OCI-LY7 (cell line): ENCODE measurements around the gene EIF3F. TPM values are rescaled to one million over a fixed set of nuclear protein-coding genes. Genes with fewer than 3 reads are reported as not detected.

Experiments used
- BruUV-seq: library from RNA; stranded (reverse); fragments of 400-500 nt; replicated peaks from 2 replicates; lab custom pipeline; 2021; lab: Mats Ljungman, UMichigan
- CTCF ChIA-PET: fragments of 300-600 bp; sonication (Branson Sonifier 250); formaldehyde crosslinking; loops from one replicate; lab custom pipeline; 2022; ENCODE audit warnings: antibody characterized with exemption; ENCODE audit not compliant: unreplicated experiment; lab: Charles Lee
- POLR2A ChIA-PET: fragments of 300-600 bp; sonication (Branson Sonifier 250); formaldehyde crosslinking; loops from one replicate; lab custom pipeline; 2022; ENCODE audit warnings: antibody characterized with exemption; lab: Charles Lee
- DNase-seq: peaks from one replicate; pipeline ENCODE4 v3.0.0-alpha.2; 2015; ENCODE audit warnings: low spot score
- H2AFZ ChIP-seq: fragments of 200-600 bp; sonication (generic), shearing (Covaris generic); 2 replicates; pipeline ENCODE4 v1.6.1; 2014; ENCODE audit warnings: mild to moderate bottlenecking, antibody characterized with exemption, low read length, moderate library complexity
- H3K27ac ChIP-seq: fragments of 200-600 bp; sonication (generic); 2 replicates; pipeline ENCODE4 v1.5.1; 2014; ENCODE audit warnings: mixed run types, low read depth, mild to moderate bottlenecking, moderate library complexity, low read length, inconsistent platforms; ENCODE audit not compliant: poor library complexity, severe bottlenecking
- H3K36me3 ChIP-seq: fragments of 200-600 bp; sonication (generic); 2 replicates; pipeline ENCODE4 v1.6.1; 2014; ENCODE audit warnings: mild to moderate bottlenecking, antibody characterized with exemption, low read length, moderate library complexity, mixed read lengths; ENCODE audit not compliant: insufficient read depth
- H3K4me1 ChIP-seq: fragments of 200-600 bp; sonication (generic); 2 replicates; pipeline ENCODE4 v1.5.1; 2014; ENCODE audit warnings: mild to moderate bottlenecking, low read length; ENCODE audit not compliant: insufficient read depth, poor library complexity, severe bottlenecking
- H3K4me2 ChIP-seq: fragments of 200-600 bp; sonication (generic); 2 replicates; pipeline ENCODE4 v1.6.1; 2014; ENCODE audit warnings: mild to moderate bottlenecking, low read length
- H3K4me3 ChIP-seq: fragments of 200-600 bp; sonication (generic); 2 replicates; pipeline ENCODE4 v1.5.1; 2014; ENCODE audit warnings: mild to moderate bottlenecking, low read depth, low read length; ENCODE audit not compliant: poor library complexity, severe bottlenecking
- H3K79me2 ChIP-seq: fragments of 200-600 bp; sonication (generic); 2 replicates; pipeline ENCODE4 v1.6.1; 2016; ENCODE audit warnings: low read depth, mild to moderate bottlenecking, low read length, moderate library complexity, mixed read lengths; ENCODE audit not compliant: insufficient read depth
- H3K9me2 ChIP-seq: fragments of 200-600 bp; sonication (generic); 2 replicates; pipeline ENCODE4 v1.6.1; 2016; ENCODE audit warnings: mild to moderate bottlenecking, low read length, mixed read lengths; ENCODE audit not compliant: insufficient read depth
- H3K9me3 ChIP-seq: fragments of 200-600 bp; sonication (generic); 2 replicates; pipeline ENCODE4 v1.6.1; 2014; ENCODE audit warnings: mild to moderate bottlenecking, mixed run types, low read length, mixed read lengths
- H4K20me1 ChIP-seq: fragments of 200-600 bp; sonication (generic); 2 replicates; pipeline ENCODE4 v1.6.1; 2014; ENCODE audit warnings: mild to moderate bottlenecking, antibody characterized with exemption, low read length, moderate library complexity, mixed read lengths; ENCODE audit not compliant: insufficient read depth
- EZH2phosphoT487 ChIP-seq: fragments of 200-600 bp; sonication (generic); IDR thresholded peaks from 2 replicates; pipeline ENCODE4 v1.6.1; 2018; ENCODE audit warnings: low read depth, borderline replicate concordance, mild to moderate bottlenecking, mixed run types, antibody characterized with exemption, low read length, moderate library complexity, mixed read lengths
- intact Hi-C: fragments of 100-400 bp; cut with micrococcal nuclease; formaldehyde crosslinking; loops from one replicate; pipeline ENCODE4 v1.10.0; 2022; ENCODE audit not compliant: unreplicated experiment
- total RNA-seq, 2 experiments: library from RNA; depleted of rRNA in 1 of 2; stranded (reverse); fragments of >200 nt in 1 of 2; shearing (Covaris generic) in 1 of 2; gene quantifications; 2 replicates each; pipeline ENCODE4 v1.2.3, GENCODE V29; 2014 to 2022
- TF ChIP-seq, protein P1 (sequence below): fragments of 200-600 bp; sonication (generic); conservative IDR thresholded peaks from 2 replicates; pipeline ENCODE4 v1.5.1; 2014; ENCODE audit warnings: mild to moderate bottlenecking, antibody characterized with exemption, low read length, moderate library complexity, mixed read lengths

EIF3F gene
- total RNA-seq, 2 experiments from 2014 or later = 367 to 376 TPM

DNA sequence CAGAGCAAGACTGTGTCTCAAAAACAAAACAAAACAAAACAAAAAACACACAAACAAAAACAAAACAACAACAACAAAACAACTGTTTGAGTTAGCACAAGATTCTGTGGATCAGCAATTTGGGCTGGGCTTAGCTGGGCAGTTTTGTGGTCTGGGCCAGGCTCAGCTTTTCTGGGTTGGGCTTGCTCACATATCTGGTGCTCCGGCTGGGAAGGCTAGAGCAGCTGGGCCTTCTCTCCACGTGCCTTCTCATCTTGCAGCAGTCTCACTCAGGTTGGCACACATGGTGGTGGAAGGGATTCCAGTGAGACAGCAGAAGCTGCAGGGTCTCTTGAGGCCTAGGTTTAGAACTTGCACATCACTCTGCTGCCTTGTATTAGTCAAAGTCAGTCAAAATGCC lies 35.7 kb downstream of the EIF3F start:
- H3K4me1 ChIP-seq = no peaks in the 10 kb centered on the region
- intact Hi-C loops = no loop called here
- no peak overlapping the region for H3K4me3 ChIP-seq
- H3K9me2 ChIP-seq = no peaks in the 10 kb centered on the region
- H3K36me3 ChIP-seq = no peaks in the 10 kb centered on the region
- H3K27ac ChIP-seq = no peak overlapping the region
- ChIA-PET CTCF (no interaction called here), POLR2A (no interaction called here)
- no peaks in the 10 kb centered on the region for H3K9me3 ChIP-seq
- DNase-seq = no peak
- no peak for TF ChIP-seq EZH2phosphoT487
- TF ChIP-seq, protein P1, sequence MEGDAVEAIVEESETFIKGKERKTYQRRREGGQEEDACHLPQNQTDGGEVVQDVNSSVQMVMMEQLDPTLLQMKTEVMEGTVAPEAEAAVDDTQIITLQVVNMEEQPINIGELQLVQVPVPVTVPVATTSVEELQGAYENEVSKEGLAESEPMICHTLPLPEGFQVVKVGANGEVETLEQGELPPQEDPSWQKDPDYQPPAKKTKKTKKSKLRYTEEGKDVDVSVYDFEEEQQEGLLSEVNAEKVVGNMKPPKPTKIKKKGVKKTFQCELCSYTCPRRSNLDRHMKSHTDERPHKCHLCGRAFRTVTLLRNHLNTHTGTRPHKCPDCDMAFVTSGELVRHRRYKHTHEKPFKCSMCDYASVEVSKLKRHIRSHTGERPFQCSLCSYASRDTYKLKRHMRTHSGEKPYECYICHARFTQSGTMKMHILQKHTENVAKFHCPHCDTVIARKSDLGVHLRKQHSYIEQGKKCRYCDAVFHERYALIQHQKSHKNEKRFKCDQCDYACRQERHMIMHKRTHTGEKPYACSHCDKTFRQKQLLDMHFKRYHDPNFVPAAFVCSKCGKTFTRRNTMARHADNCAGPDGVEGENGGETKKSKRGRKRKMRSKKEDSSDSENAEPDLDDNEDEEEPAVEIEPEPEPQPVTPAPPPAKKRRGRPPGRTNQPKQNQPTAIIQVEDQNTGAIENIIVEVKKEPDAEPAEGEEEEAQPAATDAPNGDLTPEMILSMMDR = no peak
- no peaks in the 10 kb centered on the region for H4K20me1 ChIP-seq
- H2AFZ ChIP-seq = no peak overlapping the region
- no peaks in the 10 kb centered on the region for H3K79me2 ChIP-seq
- no TSS peak for BruUV-seq
- H3K4me2 ChIP-seq = no peak overlapping the region

DNA sequence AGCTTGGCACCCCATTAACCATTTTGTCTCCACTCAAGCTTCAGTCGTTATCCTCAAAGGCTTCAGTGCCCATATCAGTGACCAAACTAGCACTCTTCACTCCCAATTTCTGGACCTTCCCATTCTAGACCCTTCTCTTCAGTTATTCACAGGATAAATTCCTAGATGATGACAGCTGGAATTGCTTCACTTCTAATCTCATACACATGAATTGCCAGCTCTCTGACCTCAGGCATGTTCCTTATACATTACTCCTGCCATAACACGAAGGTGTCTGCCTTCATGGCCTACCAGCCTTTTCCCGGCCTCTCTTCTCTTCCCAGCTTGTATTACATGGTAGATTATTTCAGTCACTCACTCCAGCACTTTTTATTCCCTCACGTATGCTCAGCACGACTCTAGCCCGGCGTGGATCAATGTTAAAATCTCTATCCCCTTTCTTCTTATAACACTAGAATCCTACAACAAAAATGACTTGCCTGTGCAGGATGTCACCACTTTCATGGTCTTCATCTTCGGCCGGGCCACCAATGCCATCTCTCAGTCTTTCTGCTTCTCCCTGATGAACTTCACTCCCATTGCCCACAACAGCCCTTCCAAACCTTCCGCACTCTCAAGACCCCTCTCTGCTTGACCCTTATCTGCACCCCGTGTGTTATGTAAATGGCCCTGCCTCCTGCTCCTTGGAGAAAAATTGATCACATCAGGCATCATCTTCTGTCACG lies 36.9 kb downstream of the EIF3F start:
- H3K9me2 ChIP-seq = no peaks in the 10 kb centered on the region
- no peak overlapping the region for H2AFZ ChIP-seq
- H4K20me1 ChIP-seq = no peaks in the 10 kb centered on the region
- intact Hi-C loops = no loop called here
- H3K79me2 ChIP-seq = no peaks in the 10 kb centered on the region
- no peaks in the 10 kb centered on the region for H3K4me1 ChIP-seq
- no peak overlapping the region for H3K4me2 ChIP-seq
- no peak for TF ChIP-seq EZH2phosphoT487
- TF ChIP-seq, protein P1 = no peak
- no TSS peak for BruUV-seq
- no peaks in the 10 kb centered on the region for H3K36me3 ChIP-seq
- H3K4me3 ChIP-seq = no peak overlapping the region
- POLR2A ChIA-PET = no interaction called here
- no peaks in the 10 kb centered on the region for H3K9me3 ChIP-seq
- DNase-seq = no peak
- H3K27ac ChIP-seq = no peak overlapping the region
- CTCF ChIA-PET = no interaction called here

DNA sequence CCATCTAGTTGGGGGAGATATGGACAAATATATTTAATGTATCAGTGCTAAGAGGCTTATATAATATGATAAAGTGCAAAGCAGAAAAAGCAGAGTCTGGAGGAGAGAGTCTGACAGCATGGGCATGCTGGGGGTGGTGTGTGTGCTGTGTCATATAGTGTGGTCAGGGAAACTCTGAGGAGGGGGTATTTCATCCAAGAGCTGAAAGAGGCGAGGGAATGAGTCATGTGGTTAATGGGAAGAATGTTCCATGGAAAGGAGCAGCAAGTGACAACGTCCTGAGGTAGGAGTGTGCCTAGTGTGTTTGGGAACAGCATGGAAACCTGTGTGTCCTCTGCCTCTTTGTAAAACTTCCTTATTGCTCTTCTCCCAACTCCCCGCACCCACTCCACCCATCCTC lies 38.0 kb downstream of the EIF3F start:
- CTCF ChIA-PET = no interaction called here

More for the DNA sequence above, 38.0 kb downstream of the EIF3F start:
- BruUV-seq = no TSS peak
- no peaks in the 10 kb centered on the region for H4K20me1 ChIP-seq
- no peaks in the 10 kb centered on the region for H3K79me2 ChIP-seq
- no peak overlapping the region for H3K27ac ChIP-seq
- intact Hi-C loops = no loop called here
- H2AFZ ChIP-seq = no peak overlapping the region
- POLR2A ChIA-PET = no interaction called here
- DNase-seq = no peak
- TF ChIP-seq EZH2phosphoT487 = no peak
- TF ChIP-seq, protein P1 = no peak
- H3K4me2 ChIP-seq = no peak overlapping the region
- no peaks in the 10 kb centered on the region for H3K9me3 ChIP-seq
- no peaks in the 10 kb centered on the region for H3K4me1 ChIP-seq
- no peaks in the 10 kb centered on the region for H3K9me2 ChIP-seq
- H3K4me3 ChIP-seq = no peak overlapping the region
- H3K36me3 ChIP-seq = no peaks in the 10 kb centered on the region
